Kidney epithelial cell (primary cell): ENCODE results near the gene AMDHD2. TPM values are rescaled to one million over a fixed set of nuclear protein-coding genes. Genes with fewer than 3 reads are reported as not detected.

ENCODE experiments used
- DNase-seq: peaks from one replicate; pipeline ENCODE4 v3.0.0-alpha.2; 2010; ENCODE audit warnings: low read depth
- H3K27me3 ChIP-seq: 2 replicates; pipeline ENCODE4 v1.6.0; 2011; ENCODE audit warnings: low read length; ENCODE audit not compliant: control insufficient read depth, insufficient read depth
- H3K36me3 ChIP-seq: 2 replicates; pipeline ENCODE4 v1.5.1; 2011; ENCODE audit warnings: low read length; ENCODE audit not compliant: control insufficient read depth, insufficient read depth
- H3K4me3 ChIP-seq: 2 replicates; pipeline ENCODE4 v1.5.1; 2011; ENCODE audit warnings: low read depth, mild to moderate bottlenecking, control low read depth, low read length
- total RNA-seq: library from RNA; depleted of rRNA; stranded (reverse); fragments of >200 nt; gene quantifications from 2 replicates; pipeline ENCODE4 v1.2.3, GENCODE V29; 2015
- TF ChIP-seq, protein P1 (sequence below): IDR thresholded peaks from 2 replicates; pipeline ENCODE4 v1.5.1; 2011; ENCODE audit warnings: mild to moderate bottlenecking, moderate library complexity, low read length, control low read depth, inconsistent platforms; ENCODE audit not compliant: insufficient read depth, poor library complexity, severe bottlenecking

Gene AMDHD2
- total RNA-seq, 1 donor from 2014 or later, result 76.0 TPM

DNA sequence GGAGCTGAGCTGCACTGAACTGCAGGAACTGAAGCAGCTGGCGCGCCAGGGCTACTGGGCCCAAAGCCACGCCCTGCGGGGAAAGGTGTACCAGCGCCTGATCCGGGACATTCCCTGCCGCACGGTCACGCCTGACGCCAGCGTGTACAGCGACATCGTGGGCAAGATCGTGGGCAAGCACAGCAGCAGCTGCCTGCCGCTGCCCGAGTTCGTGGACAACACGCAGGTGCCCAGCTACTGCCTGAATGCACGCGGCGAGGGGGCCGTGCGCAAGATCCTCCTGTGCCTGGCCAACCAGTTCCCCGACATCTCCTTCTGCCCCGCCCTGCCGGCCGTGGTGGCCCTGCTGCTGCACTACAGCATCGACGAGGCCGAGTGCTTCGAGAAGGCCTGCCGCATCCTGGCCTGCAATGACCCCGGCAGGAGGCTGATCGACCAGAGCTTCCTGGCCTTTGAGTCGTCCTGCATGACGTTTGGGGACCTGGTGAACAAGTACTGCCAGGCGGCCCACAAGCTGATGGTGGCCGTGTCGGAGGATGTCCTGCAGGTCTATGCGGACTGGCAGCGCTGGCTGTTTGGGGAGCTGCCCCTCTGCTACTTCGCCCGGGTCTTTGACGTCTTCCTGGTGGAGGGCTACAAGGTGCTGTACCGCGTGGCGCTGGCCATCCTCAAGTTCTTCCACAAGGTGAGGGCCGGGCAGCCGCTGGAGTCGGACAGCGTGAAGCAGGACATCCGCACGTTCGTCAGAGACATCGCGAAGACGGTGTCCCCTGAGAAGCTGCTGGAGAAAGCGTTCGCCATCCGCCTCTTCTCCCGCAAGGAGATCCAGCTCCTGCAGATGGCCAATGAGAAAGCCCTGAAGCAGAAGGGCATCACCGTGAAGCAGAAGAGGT is 23.7 kb upstream of the AMDHD2 start:
- TF ChIP-seq, protein P1, sequence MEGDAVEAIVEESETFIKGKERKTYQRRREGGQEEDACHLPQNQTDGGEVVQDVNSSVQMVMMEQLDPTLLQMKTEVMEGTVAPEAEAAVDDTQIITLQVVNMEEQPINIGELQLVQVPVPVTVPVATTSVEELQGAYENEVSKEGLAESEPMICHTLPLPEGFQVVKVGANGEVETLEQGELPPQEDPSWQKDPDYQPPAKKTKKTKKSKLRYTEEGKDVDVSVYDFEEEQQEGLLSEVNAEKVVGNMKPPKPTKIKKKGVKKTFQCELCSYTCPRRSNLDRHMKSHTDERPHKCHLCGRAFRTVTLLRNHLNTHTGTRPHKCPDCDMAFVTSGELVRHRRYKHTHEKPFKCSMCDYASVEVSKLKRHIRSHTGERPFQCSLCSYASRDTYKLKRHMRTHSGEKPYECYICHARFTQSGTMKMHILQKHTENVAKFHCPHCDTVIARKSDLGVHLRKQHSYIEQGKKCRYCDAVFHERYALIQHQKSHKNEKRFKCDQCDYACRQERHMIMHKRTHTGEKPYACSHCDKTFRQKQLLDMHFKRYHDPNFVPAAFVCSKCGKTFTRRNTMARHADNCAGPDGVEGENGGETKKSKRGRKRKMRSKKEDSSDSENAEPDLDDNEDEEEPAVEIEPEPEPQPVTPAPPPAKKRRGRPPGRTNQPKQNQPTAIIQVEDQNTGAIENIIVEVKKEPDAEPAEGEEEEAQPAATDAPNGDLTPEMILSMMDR, result no peak
- H3K4me3 ChIP-seq, result no peak overlapping the region
- H3K27me3 ChIP-seq, result no peaks in the 10 kb centered on the region
- peaks cover 5% of the 10 kb centered on the region for H3K36me3 ChIP-seq
- no peak for DNase-seq

DNA sequence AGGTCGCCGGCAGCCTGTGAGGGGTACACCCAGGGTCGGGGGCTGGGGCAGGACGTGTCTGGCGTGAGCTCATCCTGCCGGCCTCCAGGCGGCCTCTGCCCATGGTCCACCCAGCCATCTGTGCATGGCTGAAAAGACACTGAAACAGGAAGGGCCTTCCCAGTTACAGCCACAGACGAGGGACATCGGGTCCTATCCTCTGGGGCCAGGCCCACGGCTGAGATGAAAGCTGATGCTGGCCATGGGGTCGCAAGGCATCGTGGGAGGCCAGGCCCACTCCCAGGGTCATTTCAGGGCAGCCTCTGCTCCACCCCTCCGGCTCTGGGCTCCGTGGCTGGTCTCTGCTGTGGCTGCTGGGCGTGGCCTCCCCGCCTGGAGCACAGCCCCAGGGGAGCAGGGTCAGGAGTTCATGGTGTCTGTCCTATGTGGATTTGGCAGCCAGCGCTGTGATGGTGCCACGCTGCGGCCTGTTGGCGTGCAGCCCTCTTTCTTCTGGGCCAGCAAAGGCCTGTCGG is 23.0 kb upstream of the AMDHD2 start:
- Histone ChIP-seq H3K27me3 (no peaks in the 10 kb centered on the region), H3K4me3 (no peak overlapping the region), H3K36me3 (peaks cover 5% of the 10 kb centered on the region)
- no peak for DNase-seq
- TF ChIP-seq, protein P1, result no peak

DNA sequence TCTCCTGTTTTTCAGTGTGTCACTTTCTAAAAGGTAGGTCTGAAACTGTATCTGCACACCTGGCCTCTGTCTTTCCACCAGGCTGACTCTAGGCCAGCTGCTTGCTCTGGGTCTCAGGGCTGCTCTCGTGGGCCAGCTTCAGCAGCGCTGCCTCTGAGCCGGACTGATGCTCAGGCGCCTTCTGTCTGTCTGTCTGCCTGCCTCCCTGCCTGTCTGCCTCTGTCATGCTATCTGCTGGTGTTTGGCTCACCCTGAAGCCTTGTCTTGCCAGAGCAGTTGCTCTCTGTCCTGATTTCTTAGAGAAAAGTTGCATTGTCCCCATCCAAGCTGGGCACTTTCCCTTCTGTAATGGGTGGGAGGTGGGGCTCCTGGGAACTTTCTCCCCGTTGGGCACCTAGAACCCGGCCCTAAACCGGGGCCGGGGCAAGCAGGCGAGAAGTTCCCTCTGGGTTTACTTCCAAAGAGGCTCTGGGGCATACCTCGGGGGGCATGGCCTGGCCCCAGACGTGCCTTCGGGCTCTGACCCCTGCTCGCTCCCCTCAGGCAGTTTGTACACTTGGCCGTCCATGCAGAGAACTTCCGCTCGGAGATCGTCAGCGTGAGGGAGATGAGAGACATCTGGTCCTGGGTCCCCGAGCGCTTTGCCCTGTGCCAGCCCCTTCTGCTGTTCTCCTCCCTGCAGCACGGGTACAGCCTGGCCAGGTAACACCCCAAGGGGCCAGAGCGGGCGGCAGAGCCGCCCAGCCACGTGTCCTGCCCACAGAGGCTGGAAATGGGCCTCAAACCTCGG is 22.3 kb upstream of the AMDHD2 start:
- TF ChIP-seq, protein P1, result no peak
- H3K27me3 ChIP-seq, result no peaks in the 10 kb centered on the region
- peaks cover 5% of the 10 kb centered on the region for H3K36me3 ChIP-seq
- DNase-seq, result no peak
- H3K4me3 ChIP-seq, result no peak overlapping the region

DNA sequence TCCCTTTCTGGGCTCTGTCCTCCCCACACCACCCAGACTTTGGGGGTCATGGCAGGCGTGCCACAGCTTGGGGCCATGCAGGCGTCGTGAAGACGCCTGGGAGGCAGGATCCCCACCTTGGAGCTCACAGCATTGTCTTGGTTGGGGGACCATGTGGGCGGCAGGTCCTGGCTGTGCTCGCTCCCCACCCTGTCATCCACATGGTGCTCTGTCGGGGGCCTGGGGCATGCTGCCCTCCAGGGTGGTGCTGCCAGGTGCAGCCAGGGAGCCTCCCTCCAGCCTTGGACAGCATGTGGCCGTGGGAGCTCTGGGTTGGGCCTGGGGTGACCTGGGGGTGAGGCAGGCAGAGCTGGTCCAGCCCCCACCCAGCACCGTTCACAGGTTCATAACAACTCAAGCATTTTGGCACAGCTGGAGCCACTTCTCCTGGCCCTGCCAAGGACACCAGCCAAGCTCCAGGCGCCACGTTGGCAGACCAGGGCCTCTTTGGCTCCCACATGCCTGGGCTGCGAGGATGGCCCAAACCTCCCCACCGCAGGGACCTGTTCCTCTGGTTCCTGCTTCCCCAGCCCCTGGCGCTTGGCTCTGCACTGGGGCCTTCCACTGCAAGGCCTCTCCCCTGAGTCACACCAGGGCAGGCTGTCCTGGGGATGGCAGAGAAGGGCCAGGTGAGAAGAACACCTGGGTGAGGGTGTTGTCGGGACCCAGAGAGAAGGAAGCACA is 21.5 kb upstream of the AMDHD2 start:
- DNase-seq, result no peak

DNA sequence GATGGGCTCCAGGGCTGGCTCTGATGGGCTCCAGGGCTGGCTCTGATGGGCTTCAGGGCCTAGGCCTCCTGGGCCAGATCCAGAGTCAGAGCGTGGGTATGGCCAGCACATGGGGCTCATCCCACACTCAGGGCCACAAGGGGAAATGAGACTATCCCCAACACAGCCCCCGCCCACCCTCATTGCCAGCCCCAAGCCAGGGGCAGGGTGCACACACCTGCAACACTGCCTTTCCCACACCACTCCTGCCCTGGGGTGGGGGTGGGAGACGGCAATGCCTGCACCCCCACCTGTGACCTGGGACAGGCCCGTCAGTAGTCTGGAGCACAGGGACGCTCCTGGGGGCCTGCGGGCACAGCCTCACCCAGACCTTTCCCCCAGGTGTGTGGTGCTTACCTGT is 20.7 kb upstream of the AMDHD2 start:
- peaks cover 5% of the 10 kb centered on the region for H3K36me3 ChIP-seq
- TF ChIP-seq, protein P1, result no peak
- no peaks in the 10 kb centered on the region for H3K27me3 ChIP-seq
- no peak for DNase-seq
- H3K4me3 ChIP-seq, result no peak overlapping the region

More for the DNA sequence above, 21.5 kb upstream of the AMDHD2 start:
- Histone ChIP-seq H3K36me3 (peaks cover 5% of the 10 kb centered on the region), H3K27me3 (no peaks in the 10 kb centered on the region), H3K4me3 (no peak overlapping the region)
- TF ChIP-seq, protein P1, result no peak
